Measurements from ENCODE around the gene RFX7. TPM values are rescaled to one million over a fixed set of nuclear protein-coding genes. Genes with fewer than 3 reads are reported as not detected.

RFX7 gene
- total and polyA plus RNA-seq, 2 of the 8 experiments (the other 6 are each of a cell fraction or from before 2014, with no cell fraction given): 10.4 to 40.9 TPM

DNA sequence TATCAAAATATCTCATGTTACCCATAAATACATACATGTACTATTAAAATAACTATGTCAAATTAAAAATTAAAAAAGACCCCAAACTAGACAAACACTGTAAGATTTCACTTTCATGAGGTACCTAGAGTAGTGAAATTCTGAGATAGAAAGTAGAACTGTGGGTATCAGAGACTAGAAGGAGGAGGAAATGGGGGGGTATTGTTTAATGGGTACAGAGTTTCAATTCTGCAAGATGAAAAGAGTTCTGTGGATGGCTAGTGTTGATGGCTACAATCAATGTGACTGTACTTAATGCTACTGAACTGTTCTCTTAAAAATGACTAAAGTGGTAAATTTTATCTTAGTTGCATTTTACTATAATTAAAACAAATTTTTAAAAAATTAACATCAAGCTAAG is 36.6 kb downstream of the RFX7 start (continued):
- TF ChIP-seq, protein P1, sequence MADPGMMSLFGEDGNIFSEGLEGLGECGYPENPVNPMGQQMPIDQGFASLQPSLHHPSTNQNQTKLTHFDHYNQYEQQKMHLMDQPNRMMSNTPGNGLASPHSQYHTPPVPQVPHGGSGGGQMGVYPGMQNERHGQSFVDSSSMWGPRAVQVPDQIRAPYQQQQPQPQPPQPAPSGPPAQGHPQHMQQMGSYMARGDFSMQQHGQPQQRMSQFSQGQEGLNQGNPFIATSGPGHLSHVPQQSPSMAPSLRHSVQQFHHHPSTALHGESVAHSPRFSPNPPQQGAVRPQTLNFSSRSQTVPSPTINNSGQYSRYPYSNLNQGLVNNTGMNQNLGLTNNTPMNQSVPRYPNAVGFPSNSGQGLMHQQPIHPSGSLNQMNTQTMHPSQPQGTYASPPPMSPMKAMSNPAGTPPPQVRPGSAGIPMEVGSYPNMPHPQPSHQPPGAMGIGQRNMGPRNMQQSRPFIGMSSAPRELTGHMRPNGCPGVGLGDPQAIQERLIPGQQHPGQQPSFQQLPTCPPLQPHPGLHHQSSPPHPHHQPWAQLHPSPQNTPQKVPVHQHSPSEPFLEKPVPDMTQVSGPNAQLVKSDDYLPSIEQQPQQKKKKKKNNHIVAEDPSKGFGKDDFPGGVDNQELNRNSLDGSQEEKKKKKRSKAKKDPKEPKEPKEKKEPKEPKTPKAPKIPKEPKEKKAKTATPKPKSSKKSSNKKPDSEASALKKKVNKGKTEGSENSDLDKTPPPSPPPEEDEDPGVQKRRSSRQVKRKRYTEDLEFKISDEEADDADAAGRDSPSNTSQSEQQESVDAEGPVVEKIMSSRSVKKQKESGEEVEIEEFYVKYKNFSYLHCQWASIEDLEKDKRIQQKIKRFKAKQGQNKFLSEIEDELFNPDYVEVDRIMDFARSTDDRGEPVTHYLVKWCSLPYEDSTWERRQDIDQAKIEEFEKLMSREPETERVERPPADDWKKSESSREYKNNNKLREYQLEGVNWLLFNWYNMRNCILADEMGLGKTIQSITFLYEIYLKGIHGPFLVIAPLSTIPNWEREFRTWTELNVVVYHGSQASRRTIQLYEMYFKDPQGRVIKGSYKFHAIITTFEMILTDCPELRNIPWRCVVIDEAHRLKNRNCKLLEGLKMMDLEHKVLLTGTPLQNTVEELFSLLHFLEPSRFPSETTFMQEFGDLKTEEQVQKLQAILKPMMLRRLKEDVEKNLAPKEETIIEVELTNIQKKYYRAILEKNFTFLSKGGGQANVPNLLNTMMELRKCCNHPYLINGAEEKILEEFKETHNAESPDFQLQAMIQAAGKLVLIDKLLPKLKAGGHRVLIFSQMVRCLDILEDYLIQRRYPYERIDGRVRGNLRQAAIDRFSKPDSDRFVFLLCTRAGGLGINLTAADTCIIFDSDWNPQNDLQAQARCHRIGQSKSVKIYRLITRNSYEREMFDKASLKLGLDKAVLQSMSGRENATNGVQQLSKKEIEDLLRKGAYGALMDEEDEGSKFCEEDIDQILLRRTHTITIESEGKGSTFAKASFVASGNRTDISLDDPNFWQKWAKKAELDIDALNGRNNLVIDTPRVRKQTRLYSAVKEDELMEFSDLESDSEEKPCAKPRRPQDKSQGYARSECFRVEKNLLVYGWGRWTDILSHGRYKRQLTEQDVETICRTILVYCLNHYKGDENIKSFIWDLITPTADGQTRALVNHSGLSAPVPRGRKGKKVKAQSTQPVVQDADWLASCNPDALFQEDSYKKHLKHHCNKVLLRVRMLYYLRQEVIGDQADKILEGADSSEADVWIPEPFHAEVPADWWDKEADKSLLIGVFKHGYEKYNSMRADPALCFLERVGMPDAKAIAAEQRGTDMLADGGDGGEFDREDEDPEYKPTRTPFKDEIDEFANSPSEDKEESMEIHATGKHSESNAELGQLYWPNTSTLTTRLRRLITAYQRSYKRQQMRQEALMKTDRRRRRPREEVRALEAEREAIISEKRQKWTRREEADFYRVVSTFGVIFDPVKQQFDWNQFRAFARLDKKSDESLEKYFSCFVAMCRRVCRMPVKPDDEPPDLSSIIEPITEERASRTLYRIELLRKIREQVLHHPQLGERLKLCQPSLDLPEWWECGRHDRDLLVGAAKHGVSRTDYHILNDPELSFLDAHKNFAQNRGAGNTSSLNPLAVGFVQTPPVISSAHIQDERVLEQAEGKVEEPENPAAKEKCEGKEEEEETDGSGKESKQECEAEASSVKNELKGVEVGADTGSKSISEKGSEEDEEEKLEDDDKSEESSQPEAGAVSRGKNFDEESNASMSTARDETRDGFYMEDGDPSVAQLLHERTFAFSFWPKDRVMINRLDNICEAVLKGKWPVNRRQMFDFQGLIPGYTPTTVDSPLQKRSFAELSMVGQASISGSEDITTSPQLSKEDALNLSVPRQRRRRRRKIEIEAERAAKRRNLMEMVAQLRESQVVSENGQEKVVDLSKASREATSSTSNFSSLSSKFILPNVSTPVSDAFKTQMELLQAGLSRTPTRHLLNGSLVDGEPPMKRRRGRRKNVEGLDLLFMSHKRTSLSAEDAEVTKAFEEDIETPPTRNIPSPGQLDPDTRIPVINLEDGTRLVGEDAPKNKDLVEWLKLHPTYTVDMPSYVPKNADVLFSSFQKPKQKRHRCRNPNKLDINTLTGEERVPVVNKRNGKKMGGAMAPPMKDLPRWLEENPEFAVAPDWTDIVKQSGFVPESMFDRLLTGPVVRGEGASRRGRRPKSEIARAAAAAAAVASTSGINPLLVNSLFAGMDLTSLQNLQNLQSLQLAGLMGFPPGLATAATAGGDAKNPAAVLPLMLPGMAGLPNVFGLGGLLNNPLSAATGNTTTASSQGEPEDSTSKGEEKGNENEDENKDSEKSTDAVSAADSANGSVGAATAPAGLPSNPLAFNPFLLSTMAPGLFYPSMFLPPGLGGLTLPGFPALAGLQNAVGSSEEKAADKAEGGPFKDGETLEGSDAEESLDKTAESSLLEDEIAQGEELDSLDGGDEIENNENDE (IDR thresholded peaks at IDR 0.05; ENCODE audit: insufficient replicate concordance, low read length): no peak
- TF ChIP-seq MAFK (IDR thresholded peaks at IDR 0.05; ENCODE audit: low read depth, low read length): no peak

Measured in H1 (cell line).